IPS-NIHi7 (cell line): ENCODE measurements around the gene SMIM5.
A peak's percentile ranks its signal among the peaks of the same experiment; 100 is the strongest.

Experiments
- DNase-seq: peaks from one replicate; pipeline ENCODE4 v3.0.0; 2012; ENCODE audit warnings: mixed read lengths; ENCODE audit errors: extremely low spot score

The SMIM5 gene

DNA sequence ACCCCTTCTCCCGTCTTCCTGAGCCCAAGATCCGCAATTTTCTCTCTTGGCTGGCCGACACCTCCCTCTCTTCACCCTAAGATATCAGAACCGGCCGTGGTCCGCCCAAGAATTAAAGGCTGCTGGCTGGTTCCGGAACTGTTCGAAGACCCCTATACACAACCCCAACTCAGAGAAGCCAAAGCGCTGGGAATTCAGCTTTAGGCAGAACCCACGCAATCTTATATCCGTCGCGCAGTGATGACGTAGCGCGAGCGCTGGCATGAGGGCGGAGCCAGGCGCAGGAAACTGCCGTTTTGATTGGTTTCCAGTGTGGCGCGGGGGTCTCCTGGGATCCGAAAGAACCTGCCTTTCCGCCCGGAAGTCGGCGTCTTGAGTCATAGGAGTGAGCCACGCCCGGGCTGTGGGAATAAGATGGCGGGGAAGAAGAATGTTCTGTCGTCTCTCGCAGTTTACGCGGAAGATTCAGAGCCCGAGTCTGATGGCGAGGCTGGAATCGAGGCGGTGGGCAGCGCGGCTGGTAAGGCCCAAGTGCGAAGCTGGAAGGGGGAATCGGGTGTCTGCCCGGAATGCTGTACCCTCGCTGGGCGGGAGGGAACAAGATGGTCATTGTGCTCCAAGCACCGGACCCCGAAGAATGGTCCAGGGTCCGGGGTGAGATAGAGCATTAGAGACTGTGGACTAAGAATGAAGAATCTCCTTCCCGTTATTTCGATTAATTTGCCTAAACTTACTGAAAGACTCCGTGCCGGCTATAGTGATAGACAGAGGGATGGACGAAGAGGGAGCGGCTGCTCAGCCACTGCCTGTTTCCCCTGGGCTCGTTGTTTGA lies 33.9 kb downstream of the SMIM5 start, which contains the start of the genes RECQL5 and SAP30BP:
Gene RECQL5, minus strand, starts transcription at position 196 of the 832 bp plus-strand sequence. CDS start 597 bp downstream, outside the sequence.
Gene SAP30BP, plus strand, starts transcription at position 380 of the 832 bp plus-strand sequence. Its CDS starts 35 bp downstream, at position 415.
- peak; percentile 100 for DNase-seq

DNA sequence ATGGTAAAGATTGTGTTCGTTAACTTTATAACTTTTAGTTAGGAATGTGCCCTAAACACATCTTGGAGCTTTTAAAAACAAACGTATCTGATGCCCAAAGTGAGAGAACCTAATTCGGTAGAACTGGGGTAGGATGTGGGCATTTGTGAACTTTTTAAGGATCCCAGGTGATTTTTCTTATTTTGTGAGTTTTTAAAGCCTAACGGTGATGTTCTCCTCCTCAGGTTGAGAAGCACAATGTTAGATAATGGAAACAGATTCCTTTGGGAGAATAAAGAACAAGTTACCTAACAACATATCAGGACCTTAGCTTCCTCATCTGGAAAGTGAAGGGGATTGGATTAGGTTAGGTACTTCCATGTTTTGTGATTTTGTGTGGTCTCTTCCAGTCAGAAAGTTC lies 34.6 kb downstream of the SMIM5 start:
- DNase-seq = no peak

DNA sequence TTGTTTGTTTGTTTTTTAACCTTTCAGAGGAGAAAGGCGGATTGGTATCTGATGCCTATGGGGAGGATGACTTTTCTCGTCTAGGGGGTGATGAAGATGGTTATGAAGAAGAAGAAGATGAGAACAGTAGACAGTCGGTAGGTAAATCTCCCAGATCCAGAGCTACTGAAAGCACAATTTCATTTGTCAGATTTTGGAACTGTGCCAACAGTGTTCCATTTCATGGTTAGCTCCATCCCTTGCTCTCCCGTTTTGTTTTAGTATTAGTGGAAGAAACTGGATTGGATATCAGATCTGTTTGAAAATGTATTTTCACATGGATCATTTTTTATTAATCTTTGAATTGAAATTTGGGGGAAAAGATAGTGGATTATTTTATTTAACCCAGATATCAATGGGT lies 35.3 kb downstream of the SMIM5 start:
- DNase-seq = no peak

DNA sequence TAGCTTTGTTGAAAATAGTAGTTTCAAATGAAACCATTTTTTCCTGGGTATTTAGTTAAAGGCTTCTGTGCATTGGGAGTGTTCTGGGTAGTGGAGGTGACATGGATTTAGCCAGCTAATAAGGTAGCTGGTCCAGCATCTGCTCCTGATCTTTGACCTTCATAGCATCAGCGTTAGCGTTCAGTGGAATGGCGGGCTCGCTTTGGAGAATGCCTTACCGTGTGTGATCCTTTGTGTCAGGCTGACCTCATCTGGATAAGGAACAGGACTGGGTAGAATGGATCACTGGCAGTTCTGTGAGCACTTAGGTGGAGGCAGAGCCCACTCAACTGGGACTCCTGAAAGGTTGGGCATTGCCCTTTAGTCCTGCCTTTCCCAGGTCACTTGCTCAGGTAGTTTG lies 37.6 kb downstream of the SMIM5 start:
- DNase-seq = no peak

DNA sequence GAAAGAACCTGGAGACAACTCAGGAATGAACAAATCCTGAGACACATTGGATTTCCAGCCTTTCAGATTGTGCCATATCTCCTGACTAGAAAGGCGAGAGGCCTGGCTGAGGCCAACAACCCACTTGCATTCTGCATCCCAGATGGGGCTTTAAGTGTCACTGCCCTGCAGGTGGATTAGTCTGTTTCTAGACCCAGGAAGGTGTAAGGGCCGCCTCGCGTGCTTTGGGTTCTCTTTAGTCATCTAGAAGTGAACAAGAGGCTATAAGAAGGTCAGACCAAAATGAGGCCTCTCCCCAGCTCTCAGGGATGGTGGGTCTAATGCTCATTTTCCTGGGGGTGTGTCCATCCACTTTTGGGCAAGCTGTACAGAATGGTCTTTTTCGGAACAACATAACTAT lies 38.8 kb downstream of the SMIM5 start:
- no peak for DNase-seq

DNA sequence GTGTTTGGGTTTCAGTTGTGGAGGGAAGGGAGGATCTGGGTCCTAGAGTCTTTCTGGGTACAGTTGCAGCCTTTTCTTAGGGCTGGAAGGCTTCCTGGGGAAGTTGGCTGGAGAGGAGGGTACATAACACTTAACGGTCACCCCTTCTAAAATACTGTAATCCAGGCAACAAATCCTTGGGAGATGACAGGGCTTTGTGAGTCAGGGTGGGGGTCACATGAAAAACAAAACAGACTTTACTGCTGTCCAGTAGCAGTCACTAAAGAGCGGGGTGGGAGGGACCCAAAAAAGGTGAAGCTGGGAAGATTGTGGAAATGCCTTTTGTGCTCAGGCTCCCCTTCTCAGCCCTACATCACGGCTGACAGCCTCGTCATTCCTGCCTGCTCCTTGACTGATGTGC lies 40.3 kb downstream of the SMIM5 start:
- DNase-seq = no peak

DNA sequence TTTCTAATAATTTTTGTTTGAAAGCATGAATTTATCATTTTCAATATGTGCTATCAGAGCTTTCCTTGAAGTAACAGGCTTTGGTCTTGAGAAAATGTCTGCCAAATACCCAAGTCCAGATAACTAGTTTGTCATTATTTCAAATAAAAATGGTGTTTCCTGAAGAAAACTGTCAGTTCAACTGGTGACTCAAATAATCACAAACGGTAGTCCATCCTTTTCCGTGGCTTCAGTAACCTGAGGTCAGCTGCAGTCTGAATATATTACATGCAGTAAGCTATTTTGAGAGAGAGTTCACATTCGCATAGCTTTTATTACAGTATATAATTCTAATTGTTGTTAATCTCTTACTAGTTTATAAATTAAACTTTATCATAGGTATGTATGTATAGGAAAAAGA lies 43.2 kb downstream of the SMIM5 start:
- DNase-seq = no peak

DNA sequence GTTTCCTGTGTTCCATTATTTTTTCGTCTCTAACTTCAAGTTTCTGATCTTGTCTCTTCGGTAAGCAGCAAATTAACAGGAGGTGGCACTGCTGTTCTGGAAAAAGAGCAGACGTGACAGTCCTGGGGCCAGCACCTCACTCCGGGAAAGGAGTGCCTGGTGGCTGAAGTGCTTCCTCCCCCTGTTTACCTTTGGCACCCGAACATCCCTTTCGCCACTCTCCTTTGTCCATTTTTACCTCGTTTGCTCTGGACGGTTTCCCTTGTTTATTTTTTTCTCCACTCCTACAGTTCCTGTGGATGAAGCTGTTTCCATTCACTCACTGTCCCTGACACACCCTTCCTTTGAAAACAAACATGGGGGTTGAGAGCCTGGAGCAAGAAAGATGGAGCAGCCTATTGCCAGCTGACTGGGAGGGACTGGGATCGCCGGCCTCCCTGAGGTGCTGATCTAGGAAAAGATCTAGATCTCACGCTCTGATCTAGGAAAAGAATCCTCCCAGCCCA lies 46.5 kb downstream of the SMIM5 start:
- DNase-seq = no peak

DNA sequence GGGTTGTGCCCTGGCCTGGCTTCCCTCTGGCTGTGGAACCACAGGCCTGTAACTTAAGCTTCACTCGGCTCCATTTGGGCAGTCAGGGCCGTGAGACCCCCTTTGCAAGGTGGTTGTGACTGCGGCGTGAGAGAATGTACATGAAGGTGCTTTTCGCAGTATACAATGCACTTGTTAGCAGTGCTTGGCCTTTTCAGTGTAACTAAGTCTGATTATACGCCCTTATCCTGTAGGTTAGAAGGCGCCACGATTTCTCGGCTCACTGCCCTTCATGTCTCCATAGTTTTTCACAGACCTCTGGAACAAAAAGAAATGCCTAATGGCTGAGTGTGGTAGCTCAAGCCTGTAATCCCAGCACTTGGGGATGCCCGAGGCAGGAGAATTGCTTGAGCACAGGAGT lies 47.2 kb downstream of the SMIM5 start:
- no peak for DNase-seq

DNA sequence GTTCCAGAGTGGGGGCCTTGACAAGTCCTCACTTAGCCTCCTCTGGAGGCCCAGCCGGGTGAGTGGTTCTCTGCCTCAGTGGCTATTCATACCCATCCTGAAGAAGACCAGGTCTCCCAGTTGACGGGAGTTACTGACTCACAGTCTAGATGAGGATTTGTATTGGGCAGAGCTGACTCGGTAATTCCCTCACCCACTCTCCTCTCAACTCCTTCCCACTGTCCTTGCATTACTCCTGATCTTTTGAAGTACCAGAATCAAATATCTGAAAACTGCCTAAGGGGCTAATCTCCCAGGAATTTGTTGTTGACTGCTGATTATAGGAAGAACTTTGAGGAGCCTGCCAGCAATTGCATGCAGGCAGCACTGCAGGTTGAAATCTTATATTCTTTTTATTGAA lies 48.1 kb downstream of the SMIM5 start:
- DNase-seq = no peak

DNA sequence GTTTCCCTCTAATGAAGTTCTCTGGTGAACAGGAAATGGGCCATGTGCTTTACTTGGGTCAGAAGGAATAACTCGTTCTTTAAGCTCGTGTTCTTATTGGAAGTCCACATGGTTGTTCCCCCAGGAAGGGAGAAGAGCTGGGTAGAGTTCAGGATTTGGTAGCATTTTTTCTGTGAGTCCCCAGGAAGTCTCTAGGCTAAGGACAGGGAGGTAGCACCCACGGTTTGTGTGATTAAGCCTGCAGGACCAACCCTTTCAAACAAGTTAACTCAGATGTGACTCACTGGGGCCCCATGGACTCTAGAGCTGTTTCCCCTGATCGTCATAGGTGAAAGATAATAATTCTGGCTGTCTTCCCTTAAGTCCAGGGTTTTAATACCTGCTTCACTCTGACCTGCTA lies 50.3 kb downstream of the SMIM5 start:
- DNase-seq = no peak

DNA sequence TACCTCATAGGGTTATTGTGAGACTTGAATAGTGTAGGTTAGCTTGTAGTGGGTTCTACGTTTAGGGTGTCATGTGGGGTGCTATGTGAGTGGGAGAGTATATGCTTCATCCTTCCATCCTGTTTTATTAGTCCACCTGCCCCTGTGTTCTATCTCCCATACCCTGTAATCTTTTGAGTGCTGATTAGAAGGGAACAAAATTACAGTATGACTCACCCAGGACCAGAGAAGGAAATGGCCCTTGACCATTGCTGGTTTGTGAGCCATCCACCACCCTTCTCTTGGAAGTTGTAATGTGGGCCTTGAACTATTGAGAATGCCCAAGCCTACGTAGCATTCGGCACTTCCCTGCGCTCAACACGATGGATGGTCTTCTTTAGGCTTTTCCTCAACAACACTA lies 51.0 kb downstream of the SMIM5 start:
- no peak for DNase-seq

DNA sequence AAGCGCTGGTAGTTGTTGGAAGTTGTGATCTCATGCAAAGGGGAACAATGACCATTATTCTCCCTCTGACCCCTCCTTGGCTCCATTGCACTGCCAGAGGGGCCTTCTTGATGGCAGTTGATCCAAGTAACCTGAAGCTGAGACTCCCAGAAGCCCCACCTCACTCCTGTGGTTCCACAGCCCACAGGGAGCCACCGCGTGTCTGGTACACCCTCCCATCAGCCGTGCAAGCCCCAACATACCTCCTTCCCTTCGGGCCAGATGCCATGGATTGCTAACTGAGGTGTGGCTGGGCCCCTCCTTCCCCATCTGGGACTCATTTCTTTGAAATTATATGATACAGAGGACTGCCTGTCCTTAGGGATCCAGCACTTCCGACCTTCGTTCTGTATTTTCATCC lies 51.7 kb downstream of the SMIM5 start:
- DNase-seq = no peak

DNA sequence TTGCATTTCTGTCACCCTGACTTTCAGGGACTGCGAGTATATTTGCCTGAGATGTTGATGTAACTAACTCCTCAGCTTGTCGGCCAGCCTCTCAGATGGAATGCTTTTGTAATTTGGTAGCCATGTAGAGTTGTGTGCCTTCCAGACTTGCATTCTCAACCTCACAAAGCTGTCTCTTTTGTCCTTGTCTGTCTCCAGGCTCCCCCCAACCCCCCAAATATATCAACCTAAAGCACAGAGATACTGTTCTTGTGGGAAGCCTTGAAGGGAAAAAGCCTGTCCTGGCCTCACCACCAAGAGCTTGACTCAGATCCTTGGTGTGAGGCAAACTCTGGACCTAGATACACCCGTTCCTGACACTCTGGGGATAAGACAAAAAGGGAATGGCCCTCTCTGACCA lies 52.3 kb downstream of the SMIM5 start:
- no peak for DNase-seq

DNA sequence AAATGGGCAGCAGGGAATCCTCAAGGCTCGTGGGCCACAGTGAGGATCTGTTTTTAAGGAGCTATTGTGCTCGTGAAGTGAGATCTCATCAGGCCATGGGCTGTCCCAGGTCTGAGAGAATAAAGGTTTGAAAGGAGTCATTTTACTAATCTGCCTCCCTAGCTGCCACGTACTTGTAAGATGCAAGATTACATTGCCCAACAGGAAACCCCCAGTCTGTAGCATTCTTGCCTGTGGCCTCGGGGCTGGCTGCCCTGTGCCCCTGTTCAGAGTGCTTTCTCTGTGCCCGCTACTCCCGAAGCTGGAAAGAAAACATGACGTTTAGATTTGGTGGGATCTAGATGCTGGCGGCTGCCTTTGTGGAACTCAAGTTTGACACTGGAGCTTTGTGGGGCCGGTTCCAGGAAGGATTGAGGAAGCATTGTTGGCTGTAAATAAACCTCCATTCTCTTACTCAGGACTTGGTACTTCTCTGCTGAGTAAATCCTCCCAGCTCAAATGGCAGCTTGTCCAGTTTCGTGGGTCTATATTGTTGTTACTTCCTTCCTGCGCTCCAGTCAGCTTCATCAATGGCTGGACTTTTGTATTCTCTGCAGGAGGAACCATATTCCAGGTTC lies 55.1 kb downstream of the SMIM5 start:
- no peak for DNase-seq

DNA sequence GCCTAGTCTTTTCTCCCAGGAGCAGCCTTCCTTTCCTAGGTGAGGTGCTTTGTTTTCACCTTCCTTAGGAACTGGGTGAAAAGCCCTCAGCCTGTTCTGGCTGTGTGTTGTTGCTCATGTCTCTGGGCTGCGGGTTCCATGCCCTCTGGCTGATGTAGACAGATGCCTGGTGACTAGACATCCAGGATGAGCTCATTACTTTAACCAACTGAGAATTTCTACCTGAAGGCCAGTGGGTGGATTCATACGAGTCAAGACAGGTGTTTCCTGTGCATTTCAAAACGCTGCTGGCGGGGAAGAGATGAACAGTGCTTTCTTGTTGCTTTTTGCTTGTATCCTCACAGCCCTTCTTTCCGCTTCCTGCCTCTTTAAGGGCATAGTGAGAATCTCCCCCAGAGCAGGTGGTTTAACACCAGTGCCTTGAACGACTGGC lies 56.2 kb downstream of the SMIM5 start:
- DNase-seq = no peak
